GM10266 (cell line): ENCODE measurements around the gene GNAI3.

Source experiments
- DNase-seq: peaks from one replicate; pipeline ENCODE4 v3.0.0; 2012; ENCODE audit errors: extremely low spot score
- CTCF ChIP-seq: IDR thresholded peaks from 2 replicates; pipeline ENCODE4 v1.5.1; 2012; ENCODE audit warnings: mild to moderate bottlenecking, low read depth; ENCODE audit not compliant: control insufficient read depth, insufficient read depth; ENCODE audit errors: missing control alignments

GNAI3 gene

DNA sequence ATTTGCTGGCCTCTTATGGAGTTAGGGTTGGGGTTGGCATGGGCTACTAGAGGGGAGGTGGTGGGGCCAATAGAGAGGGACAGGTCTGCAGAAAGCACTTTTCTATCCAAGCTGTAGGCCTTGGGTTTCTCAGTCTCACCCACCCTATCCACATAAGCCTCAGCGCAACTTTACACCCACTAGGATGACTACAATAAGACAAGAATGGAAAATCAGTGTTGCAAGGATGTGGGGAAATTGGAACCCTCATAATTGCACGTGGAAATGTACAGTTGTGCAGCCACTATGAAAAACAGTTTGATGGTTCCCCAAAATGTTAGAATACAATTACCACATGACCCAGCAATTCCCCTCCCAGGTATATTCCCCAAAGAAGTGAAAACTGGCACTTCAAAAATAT lies 93.4 kb downstream of the GNAI3 start:
- no peak for DNase-seq
- TF ChIP-seq CTCF = no peak

GRCh38 chr1:109642626-109643025 lies 94.2 kb downstream of the GNAI3 start:
- TF ChIP-seq CTCF = no peak
- no peak for DNase-seq

- TF ChIP-seq CTCF = peak; percentile 86
- peak; percentile 81 for DNase-seq
Measured at GRCh38 chr1:109643385-109644230, 95.2 kb downstream of the GNAI3 start.

GRCh38 chr1:109644670-109645069 lies 96.3 kb downstream of the GNAI3 start:
- no peak for TF ChIP-seq CTCF
- no peak for DNase-seq

DNA sequence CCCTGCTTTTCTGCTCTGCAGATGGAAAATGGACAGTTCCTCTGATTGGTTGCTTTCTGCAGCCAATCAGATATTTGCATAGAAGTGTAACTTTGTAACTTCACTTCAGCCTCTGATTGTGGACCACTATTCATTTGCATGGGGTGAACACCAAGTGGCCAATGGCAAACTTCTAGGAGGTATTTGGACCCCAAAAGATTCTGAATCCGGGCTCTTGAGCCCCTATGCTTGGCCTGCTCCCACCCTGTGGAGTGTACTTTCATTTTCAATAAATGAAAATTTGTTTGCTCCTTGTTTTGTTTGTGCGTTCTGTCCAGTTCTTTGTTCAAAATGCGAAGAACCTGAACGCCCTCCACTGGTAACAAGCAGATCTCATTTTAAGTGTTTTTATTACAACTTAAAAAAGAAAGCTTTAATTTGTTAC lies 101.1 kb downstream of the GNAI3 start:
- DNase-seq = no peak
- TF ChIP-seq CTCF = peak; percentile 34

DNA sequence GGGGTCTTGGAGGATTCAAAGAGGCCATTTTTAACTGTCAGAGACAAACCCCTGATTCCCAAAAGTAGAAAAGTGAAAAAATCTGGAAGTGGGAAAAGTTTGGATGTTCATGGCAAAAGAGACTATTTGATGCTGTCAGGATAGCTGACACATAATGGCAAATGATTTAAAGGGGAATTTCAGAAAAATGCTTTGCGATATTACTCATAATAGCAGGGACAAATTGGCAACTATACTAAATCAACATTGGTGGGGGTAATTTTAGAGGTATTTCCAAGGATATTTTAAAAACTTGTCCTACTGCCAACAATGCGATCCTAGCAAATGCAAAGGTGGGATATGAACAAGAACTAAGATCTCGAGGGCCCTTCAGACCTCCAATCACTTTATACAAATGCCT lies 102.2 kb downstream of the GNAI3 start:
- no peak for DNase-seq
- TF ChIP-seq CTCF = no peak

DNA sequence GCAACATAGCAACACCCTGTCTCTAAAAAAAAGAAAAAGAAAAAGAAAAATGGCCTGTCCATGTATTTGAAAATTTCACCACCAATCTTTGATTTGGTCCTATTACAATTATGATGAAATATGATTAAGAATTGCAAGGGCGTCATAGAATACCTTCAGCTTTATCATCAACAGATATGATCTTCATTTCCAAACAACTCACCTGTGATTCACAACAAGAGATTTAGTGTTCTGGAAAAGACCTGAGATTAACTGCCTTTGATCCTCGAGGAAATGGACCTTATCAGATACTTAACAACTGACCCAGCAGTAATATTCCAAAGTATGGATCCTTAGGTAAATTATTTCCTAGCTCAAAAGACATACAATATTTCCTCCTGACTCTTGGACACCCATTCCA lies 104.0 kb downstream of the GNAI3 start:
- TF ChIP-seq CTCF = no peak
- no peak for DNase-seq
